GM12878 (cell line): Measurements from ENCODE around the gene HMGCL.
"Not testable (repeated sequence)": the region's sequence is repeated elsewhere in the genome, so short reads cannot be mapped to it uniquely, and the experiment has no call there.

Source experiments
- ATF2 ChIP-seq: IDR thresholded peaks from 2 replicates; pipeline ENCODE4 v1.6.1; 2012; ENCODE audit warnings: low read length, inconsistent platforms
- CTCF ChIP-seq, 3 experiments: IDR thresholded peaks in 2 of 3; conservative IDR thresholded peaks in 1 of 3; 2 replicates each; pipeline ENCODE4 v1.5.1; 2011; ENCODE audit warnings: low read depth in 3 of 3, low read length in 3 of 3, mild to moderate bottlenecking in 3 of 3, control low read depth in 2 of 3, moderate library complexity in 2 of 3, inconsistent platforms in 1 of 3, mixed read lengths in 1 of 3; ENCODE audit not compliant: control insufficient read depth in 2 of 3, insufficient read depth in 1 of 3; ENCODE audit errors: extremely low read depth in 1 of 3
- MLLT1 ChIP-seq: fragments of 450-650 bp; IDR thresholded peaks from 2 replicates; pipeline ENCODE4 v1.6.1; 2016; ENCODE audit warnings: mild to moderate bottlenecking
- MXI1 ChIP-seq: fragments of 150-350 bp; IDR thresholded peaks from 2 replicates; pipeline ENCODE4 v1.6.1; 2011; ENCODE audit warnings: low read depth, mild to moderate bottlenecking, inconsistent platforms, low read length, improper control_type of control experiment
- PKNOX1 ChIP-seq: fragments of 450-650 bp; IDR thresholded peaks from 2 replicates; pipeline ENCODE4 v1.6.1; 2016; ENCODE audit warnings: mild to moderate bottlenecking
- SIN3A ChIP-seq: IDR thresholded peaks from 2 replicates; pipeline ENCODE4 v1.6.1; 2012; ENCODE audit warnings: low read depth, low read length, improper control_type of control experiment
- TCF12 ChIP-seq: IDR thresholded peaks from 2 replicates; pipeline ENCODE4 v1.6.1; 2011; ENCODE audit warnings: low read depth, mild to moderate bottlenecking, low read length

GRCh38 chr1:23826590-23826989 lies 1.4 kb upstream of the HMGCL start:
- TF ChIP-seq ATF2; CTCF (IDR thresholded peaks at IDR 0.05 in 2 of 3, conservative IDR thresholded peaks at IDR 0.05 in 1 of 3; ENCODE audit: control insufficient read depth in 2 of 3, extremely low read depth in 1 of 3, insufficient read depth in 1 of 3, low read depth in 3 of 3, low read length in 3 of 3); SIN3A; PKNOX1; MLLT1; TCF12; MXI1: not testable (repeated sequence)
